Measurements from ENCODE around the gene MCF2L.
"Not testable (repeated sequence)": the region's sequence is repeated elsewhere in the genome, so short reads cannot be mapped to it uniquely, and the experiment has no call there.

- TF ChIP-seq CTCF (IDR thresholded peaks at IDR 0.05; ENCODE audit: low read length); EZH2 (optimal IDR thresholded peaks at IDR 0.05; ENCODE audit: low read depth, low read length): not testable (repeated sequence)
Observed at GRCh38 chr13:113030259-113030640, 61.2 kb downstream of the MCF2L start.
